ENCODE measurements around the gene CD247.

CD247 gene

DNA sequence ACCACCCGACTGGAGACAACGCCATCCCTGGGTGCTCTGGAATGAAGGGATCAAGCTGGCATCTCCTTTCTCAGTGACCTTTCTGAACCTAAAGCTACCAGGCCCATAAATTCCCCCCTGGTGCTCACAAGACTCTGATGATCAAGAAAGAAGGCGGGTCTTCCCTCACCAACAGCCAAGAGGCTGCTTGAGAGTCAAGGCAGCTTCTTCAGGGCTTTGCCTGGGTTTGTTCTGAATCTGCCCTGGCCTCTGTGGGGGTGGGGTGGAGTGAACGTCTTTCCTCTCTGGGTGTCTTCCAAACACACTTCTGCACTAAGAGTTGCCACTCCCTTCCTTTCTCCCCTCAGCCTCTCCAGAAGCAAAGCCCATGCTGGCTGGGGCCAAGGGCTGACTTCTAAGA, 36.1 kb downstream of the CD247 start:
- no peak for DNase-seq (ENCODE audit: low read depth)
- TF ChIP-seq, protein P1, sequence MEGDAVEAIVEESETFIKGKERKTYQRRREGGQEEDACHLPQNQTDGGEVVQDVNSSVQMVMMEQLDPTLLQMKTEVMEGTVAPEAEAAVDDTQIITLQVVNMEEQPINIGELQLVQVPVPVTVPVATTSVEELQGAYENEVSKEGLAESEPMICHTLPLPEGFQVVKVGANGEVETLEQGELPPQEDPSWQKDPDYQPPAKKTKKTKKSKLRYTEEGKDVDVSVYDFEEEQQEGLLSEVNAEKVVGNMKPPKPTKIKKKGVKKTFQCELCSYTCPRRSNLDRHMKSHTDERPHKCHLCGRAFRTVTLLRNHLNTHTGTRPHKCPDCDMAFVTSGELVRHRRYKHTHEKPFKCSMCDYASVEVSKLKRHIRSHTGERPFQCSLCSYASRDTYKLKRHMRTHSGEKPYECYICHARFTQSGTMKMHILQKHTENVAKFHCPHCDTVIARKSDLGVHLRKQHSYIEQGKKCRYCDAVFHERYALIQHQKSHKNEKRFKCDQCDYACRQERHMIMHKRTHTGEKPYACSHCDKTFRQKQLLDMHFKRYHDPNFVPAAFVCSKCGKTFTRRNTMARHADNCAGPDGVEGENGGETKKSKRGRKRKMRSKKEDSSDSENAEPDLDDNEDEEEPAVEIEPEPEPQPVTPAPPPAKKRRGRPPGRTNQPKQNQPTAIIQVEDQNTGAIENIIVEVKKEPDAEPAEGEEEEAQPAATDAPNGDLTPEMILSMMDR (IDR thresholded peaks at IDR 0.05; ENCODE audit: insufficient read depth, low read depth, low read length, missing control alignments) = no peak
- H3K4me3 ChIP-seq (ENCODE audit: low read depth, low read length) = no peak overlapping the region

DNA sequence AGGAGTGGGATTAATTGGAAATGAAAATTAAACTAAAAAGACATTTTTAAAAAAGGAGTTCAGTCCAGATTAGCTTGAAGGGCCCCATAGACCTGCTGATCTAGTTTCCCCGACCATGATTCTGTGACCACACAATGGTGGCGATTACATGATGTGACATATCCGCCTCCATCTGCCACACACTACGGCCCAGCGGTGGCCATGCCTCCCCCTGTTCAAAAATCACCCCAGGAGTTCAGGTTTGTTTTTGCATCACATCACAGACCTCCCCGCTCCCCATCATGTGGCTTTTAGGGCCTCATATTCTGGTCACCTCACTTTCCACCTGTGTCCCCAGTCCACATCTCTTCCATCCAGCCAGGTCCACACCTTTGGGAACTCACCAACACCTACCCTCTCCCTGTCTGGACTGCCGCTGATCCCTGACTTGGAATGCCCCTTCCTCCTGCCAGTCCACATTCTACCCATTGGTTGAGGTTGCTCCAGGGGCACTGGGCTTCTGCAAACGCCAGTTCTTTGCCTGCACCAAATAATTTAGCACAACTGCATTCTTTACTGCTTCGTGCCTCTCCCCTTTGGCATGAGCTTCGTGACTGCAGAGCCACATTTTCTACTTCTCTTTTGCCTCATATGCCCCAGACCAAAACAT, 38.9 kb downstream of the CD247 start:
- no peak for DNase-seq (ENCODE audit: low read depth)
- no peak overlapping the region for H3K4me3 ChIP-seq (ENCODE audit: low read depth, low read length)
- TF ChIP-seq, protein P1 (IDR thresholded peaks at IDR 0.05; ENCODE audit: insufficient read depth, low read depth, low read length, missing control alignments) = no peak

DNA sequence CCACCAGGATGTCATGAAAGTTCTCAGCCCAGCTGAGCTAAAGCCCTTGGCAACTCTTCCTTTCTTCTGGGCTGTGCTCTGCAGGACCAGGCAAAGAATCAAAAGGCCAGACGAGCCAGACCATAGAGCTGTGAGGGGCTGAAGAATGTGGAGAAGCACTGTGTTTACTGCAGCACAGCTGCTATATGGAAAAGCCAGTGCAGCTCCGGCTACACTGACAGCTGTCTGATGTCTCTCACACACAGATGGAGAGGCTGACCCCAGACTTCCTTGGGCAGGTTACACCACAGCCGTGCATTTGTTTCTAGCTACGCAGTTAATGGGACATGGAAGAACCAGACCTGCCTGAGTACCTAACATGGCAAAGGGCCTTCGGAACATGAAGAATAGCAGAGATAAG, 40.3 kb downstream of the CD247 start:
- no peak for DNase-seq (ENCODE audit: low read depth)
- TF ChIP-seq, protein P1 (IDR thresholded peaks at IDR 0.05; ENCODE audit: insufficient read depth, low read depth, low read length, missing control alignments) = no peak
- H3K4me3 ChIP-seq (ENCODE audit: low read depth, low read length) = no peak overlapping the region

DNA sequence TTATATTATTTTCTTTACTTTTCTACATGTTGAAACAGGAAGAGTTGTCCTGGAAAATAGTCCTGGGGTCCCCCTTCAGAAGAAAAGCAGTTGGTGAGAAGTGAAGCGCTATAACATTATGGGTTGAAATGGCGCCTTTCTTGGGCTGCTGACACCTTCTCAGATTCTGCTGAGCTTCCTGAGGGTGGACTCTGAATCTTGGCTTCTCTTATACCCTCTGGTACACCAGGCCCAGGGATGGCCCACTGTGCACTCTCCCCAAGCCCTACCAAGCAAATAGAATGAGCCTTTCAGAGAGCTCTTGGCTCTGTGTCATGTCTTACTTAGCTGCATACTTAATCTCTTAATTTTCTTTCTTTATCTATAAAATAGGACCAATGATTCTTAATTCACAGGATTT, 42.3 kb downstream of the CD247 start:
- no peak for DNase-seq (ENCODE audit: low read depth)
- TF ChIP-seq, protein P1 (IDR thresholded peaks at IDR 0.05; ENCODE audit: insufficient read depth, low read depth, low read length, missing control alignments) = no peak
- no peak overlapping the region for H3K4me3 ChIP-seq (ENCODE audit: low read depth, low read length)

DNA sequence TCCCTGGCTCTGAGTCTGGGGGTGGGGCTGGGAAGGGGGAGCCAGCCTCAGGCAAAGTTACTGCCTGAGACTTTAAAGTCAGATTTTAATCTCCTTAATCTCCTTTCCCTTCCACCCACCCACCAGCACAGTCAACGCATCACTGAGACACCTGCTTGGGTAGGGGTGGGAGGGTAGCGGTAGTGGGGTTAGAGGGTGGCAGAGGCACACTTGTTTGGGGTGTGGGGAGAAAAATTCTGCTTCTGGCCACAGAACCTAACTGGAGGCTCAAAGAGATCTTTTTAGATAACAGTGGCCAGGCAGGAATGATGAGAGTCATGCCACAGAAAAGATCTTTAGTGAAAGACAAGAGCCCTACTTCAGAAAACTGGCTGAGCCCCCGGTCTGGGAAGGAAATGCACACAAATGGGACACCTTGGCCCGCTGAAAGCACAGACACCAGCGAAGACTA, 44.1 kb downstream of the CD247 start:
- TF ChIP-seq, protein P1 (IDR thresholded peaks at IDR 0.05; ENCODE audit: insufficient read depth, low read depth, low read length, missing control alignments) = no peak
- DNase-seq (ENCODE audit: low read depth) = no peak
- no peak overlapping the region for H3K4me3 ChIP-seq (ENCODE audit: low read depth, low read length)

DNA sequence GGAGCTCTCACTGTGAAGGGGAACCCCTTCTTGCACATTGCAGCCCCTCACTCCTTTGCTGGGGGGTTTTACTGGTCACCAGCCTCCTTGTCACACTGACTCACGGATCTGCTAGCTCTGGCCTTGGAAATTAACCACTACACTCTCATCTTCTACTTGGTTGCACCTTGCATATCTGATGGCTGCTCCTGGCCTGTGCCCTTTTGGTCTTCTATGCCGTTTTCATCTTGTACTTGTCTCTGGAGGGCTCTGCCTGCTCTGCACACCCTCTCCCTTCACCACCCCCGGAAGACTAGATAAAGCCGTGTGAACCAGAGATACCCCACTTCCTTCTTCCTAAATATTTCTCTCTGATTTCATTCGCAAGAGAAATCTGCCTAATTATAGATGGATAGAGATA, 44.6 kb downstream of the CD247 start:
- TF ChIP-seq, protein P1 (IDR thresholded peaks at IDR 0.05; ENCODE audit: insufficient read depth, low read depth, low read length, missing control alignments) = no peak

More for the DNA sequence above, 44.6 kb downstream of the CD247 start:
- DNase-seq (ENCODE audit: low read depth) = no peak
- no peak overlapping the region for H3K4me3 ChIP-seq (ENCODE audit: low read depth, low read length)
